Eye (tissue), 1 donor: ENCODE results near the gene ALDH3B1.
"Not testable (repeated sequence)": the region's sequence is repeated elsewhere in the genome, so short reads cannot be mapped to it uniquely, and the experiment has no call there.

ENCODE experiments used
- DNase-seq: peaks from one replicate; pipeline ENCODE4 v3.0.0-alpha.2; 2015

ALDH3B1 gene

DNA sequence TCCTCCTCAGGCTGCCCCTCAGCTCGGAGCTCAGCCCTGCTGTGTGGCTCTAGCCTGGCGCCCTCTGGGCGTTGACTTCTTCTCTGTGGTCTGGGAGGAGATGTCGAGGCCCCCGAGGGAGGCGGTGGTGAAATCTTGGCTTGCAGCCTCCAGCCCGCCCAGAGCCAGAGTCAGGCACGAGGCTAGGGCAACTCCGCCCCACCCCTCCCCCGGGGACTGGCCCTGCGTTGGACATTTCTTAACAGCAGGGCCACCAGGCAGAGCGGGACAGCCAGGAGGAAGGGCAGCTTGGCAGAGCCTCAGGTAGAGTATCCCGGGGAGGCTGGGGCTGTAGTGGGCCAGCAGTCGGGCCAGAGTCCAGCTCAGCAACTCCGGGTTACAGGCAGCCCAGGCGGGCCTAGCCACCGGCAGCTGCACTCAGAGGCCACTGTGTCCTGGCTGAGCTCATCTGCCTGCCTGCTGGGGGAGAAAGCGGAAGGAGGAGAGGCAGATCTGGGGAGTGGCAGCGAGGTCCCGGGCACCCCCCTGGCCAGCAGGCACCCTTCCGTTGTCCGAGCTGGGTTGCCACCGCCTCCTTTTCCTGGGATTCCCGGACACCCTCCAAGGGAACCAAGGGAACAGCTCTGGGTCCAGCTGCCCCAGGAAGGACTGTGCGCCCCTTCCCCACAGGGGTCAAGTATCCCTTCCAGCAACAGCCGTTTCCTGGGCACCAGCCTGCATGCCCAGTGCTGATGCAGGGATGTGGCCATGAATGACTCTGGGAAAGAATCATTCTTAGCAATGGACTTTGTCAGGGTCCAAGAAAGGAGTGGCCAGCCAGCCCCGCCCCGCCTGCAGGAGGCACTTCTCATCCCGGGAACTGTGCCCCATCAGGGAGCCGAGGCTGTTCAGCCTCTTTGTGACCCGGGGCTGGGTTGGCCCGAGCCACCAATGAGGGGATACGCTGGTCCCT, at the start of gene ALDH3B1:
Gene ALDH3B1 (plus strand): TSS at position 238 of the 952 bp plus-strand sequence. CDS start 4,971 bp downstream, outside the sequence.
- peak; percentile 53 for DNase-seq

DNA sequence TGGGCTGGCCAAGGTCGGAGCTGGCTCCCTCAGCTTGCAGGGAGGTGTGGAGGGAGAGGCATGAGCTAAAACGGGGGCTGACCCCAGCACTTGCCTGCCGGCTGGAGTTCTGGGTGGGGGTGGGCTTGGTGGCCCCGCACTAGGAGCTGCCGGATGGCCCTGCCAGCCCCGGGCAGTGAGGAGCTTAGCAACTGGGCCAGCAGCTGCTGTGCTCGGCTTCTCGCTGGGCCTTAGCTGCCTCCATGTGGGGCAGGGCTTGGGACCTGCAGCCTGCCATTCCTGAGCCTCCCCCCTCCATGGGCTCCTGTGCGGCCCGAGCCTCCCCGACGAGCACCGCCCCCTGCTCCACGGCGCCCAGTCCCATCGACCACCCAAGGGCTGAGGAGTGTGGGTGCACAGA, 46.9 kb upstream of the ALDH3B1 start:
- DNase-seq, result not testable (repeated sequence)

DNA sequence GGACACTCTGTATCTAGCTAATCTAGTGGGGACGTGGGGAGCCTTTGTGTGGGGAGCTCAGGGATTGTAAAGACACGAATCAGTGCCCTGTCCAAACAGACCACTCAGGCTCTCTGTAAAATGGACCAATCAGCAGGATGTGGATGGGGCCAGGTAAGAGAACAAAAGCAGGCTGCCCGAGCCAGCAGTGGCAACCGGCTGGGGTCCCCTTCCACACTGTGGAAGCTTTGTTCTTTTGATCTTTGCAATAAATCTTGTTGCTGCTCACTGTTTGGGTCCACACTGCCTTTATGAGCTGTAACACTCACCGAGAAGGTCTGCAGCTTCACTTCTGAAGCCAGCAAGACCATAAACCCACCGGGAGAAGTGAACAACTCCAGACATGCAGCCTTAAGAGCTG, 46.2 kb upstream of the ALDH3B1 start:
- not testable (repeated sequence) for DNase-seq

GRCh38 chr11:67964746-67965145, 45.4 kb upstream of the ALDH3B1 start:
- not testable (repeated sequence) for DNase-seq

- not testable (repeated sequence) for DNase-seq
Measured at GRCh38 chr11:67965830-67966348, 44.2 kb upstream of the ALDH3B1 start.

GRCh38 chr11:67974746-67975145, 35.4 kb upstream of the ALDH3B1 start:
- DNase-seq, result not testable (repeated sequence)

DNA sequence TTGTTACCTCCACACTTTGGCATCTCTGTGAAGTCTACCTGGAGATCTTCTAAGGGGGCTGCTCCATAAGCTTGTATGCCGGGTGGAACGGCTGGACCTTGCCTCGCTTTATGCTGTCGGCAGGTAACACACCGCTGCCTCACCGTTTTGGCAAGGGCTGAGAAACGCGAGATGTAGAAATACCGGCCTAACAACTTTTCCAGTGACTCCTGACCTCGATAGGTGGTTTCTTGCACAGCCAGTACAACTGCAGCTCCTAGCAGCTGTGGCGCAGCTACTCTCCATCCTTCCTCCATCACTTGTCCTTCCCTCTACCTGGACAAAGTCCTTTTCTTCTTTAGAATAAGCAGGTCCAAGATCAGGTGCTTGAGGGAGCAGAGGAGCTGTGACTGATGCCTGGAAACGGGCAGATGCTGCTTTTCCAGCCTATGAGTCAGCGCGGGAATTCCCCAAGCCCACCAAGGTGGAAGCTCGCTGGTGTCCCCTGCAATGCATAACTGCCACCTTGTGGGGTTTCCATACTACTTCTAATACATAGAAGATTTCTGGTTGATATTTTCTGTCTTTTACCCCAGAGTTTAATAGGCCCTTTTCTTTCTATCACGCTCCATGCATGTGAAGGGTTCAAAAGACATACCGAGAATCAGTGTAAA, 31.2 kb upstream of the ALDH3B1 start:
- DNase-seq, result peak; percentile 8

GRCh38 chr11:67981226-67981625, 28.9 kb upstream of the ALDH3B1 start:
- DNase-seq, result not testable (repeated sequence)

GRCh38 chr11:67982255-67982857, 27.8 kb upstream of the ALDH3B1 start:
- DNase-seq, result not testable (repeated sequence)

DNA sequence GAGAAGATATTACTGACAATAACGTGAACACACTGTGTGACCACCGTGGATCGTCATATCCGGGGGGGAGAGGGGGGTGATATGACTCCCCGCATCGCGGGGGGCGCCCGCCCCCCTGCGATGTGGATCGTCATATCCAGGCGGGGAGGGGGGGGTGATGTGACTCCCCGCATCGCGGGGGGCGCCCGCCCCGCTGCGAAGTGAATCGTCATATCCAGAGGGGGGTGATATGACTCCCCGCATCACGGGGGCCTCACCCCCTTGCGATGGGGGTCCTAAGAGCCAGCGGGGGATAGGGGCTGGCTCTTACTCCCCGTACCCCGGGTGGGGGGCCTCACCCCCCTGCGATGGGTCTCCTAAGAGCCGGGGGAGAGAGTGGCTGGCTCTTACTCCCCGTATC, 26.2 kb upstream of the ALDH3B1 start:
- DNase-seq, result no peak

GRCh38 chr11:67985302-67985701, 24.8 kb upstream of the ALDH3B1 start:
- DNase-seq, result not testable (repeated sequence)

DNA sequence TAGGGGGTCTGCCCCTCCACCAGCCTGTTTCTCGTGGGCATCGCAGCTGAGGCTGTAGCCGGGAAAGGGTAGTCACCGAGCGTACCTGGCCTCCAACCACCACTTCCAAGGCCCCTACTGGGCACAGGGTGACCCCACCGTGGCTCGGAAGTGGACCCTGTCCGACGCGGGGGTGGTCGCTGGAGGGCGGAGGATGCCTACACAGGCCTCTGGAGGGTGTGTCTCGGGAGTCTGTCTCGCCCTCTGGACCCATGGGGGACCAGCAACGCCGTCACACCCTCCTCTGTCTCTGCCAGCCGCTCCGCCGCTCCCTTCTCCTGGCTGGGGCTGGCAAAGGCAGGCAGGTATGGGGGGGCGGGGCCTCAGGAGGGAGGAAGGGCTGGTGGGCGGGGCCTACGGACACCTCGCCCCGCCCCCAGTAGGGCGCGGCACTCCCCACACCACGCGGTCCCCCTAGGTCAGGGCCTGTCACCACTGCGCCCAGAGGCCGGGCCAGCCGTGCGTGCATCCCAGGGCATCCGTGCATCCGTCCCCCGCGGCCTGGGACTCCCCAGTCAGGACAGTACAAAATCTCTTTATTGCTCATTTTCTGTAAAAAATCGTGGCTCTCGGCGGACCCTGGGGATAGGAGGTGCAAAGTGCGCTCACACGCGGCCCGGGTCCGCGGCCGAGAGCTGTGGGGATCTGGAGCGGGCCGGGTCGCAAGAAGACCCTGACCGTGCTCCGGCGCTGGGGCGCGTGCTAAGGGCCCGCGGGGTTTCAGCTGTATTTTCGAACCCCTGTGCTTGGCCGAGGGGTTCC, 19.4 kb upstream of the ALDH3B1 start:
- DNase-seq, result peak; percentile 38

GRCh38 chr11:67991347-67992121, 18.6 kb upstream of the ALDH3B1 start:
- not testable (repeated sequence) for DNase-seq

DNA sequence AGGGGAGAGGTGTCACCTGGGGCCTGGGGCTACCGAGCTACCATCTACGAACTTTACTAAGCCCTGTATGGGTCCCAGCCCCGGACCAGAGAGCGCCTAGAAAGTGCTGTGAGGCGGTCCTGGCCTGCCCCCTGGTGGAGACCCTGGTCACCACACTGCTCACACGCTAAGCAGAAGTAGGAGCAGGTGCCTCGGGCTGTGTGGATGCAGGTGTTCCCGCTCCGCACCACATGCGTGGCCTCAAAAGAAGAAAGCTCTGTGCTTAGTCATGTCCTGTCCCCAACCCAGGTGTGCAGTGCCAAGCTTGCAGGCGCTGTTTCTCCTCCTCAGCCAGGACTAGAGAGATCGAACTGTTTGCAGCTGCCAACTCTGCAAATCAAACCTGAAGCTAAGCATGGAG, 16.3 kb upstream of the ALDH3B1 start:
- not testable (repeated sequence) for DNase-seq

- DNase-seq, result not testable (repeated sequence)
Measured at GRCh38 chr11:67994387-67994786, 15.7 kb upstream of the ALDH3B1 start.

- DNase-seq, result not testable (repeated sequence)
Measured at GRCh38 chr11:67995129-67995528, 15.0 kb upstream of the ALDH3B1 start.

- not testable (repeated sequence) for DNase-seq
Measured at GRCh38 chr11:67995579-67995978, 14.5 kb upstream of the ALDH3B1 start.

DNA sequence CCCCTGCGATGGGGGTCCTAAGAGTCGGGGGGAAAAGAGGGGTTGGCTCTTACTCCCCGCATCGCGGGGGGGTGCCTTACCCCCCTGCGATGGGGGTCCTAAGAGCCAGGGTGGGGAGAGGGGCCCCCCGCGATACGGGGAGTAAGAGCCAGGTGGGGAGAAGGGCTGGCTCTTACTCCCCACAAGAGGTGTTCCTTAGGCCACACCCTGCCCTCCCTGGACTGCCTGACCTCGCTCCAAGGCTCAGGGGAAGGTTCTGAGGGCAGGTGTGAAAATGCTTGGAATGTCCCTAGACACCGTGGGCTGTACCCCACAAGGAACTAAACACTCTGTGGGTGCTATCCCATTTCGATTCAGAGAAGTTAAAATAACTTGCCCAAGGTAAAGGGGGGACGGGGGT, 14.1 kb upstream of the ALDH3B1 start:
- DNase-seq, result no peak

DNA sequence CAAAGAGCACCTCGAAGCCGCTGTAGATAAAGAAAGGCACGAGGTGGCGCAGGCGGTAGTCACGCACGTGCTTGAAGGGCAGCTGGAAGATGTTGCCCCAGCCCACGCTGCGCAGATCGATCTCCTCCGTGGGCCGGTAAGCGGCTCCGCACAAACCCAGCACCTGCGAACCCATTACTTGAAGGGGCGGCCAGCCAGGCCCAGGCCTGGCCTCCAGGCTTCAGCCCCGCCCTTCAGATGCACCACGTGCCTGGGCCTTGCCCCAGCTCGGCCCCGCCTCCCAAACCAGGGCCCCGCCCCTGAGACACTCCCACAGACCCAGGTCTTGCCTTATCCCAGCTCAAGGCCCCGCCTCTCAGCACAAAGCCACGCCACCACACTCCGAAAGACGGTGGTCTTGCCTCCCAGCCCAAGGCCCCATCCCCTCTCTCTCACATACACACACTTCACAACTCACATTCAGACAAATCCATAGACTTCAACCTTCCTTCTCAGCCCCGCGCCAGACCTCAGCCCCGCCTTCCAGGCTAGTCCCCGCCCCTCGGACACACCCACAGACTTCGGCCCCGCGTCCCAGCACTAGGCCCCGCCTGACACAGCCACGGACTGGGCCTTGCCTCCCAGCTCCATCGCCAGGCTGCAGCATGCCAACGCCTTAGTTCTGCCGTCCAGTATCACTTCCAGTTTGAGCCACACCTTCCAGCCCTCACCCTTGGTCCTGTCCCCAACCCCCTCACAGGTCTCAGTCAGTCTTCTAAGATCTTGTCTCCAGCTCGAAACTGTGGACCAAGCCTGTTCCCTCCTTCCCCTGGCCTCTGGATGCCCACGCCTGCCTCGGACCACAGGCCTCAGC, 13.3 kb upstream of the ALDH3B1 start:
- DNase-seq, result no peak

DNA sequence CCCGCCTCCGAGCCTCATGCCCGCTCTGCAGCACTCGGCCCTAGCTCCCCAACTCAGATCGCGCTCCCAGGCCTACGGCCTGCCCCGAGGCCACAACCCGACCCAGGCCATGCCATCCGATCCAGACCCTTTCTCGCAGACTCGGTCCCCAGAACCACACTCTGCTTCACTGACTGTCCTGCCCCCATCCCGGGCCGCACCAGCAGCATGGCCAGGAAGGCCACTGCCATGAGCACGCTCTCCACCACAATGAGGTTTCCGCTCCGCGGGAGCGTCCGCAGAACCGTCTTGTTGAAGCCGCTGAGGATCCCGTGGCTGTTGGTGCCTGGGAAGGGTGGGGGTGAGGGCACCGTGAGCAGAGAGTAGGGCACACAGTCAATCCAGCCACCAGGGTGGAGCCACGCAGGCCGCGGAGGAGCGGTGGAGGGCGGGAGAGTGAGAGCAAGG, 12.6 kb upstream of the ALDH3B1 start:
- DNase-seq, result no peak
